ENCODE measurements around the gene CDC37L1.
"Not testable (repeated sequence)": the region's sequence is repeated elsewhere in the genome, so short reads cannot be mapped to it uniquely, and the experiment has no call there.

The CDC37L1 gene

GRCh38 chr9:4679268-4680172, at the start of gene CDC37L1:
Gene CDC37L1, plus strand, starts transcription at chr9:4679569. Its CDS starts 199 bp downstream, at chr9:4679768.
- peak; percentile 94 for DNase-seq

- no peak for DNase-seq
These were observed 48.5 kb upstream of the CDC37L1 start for GRCh38 chr9:4630836-4631235.

- no peak for DNase-seq
These were observed 40.4 kb upstream of the CDC37L1 start for GRCh38 chr9:4638968-4639367.

- no peak for DNase-seq
These were observed 39.9 kb upstream of the CDC37L1 start for GRCh38 chr9:4639420-4639819.

GRCh38 chr9:4640027-4640426, 39.3 kb upstream of the CDC37L1 start:
- peak; percentile 18 for DNase-seq

- DNase-seq, result no peak
These were observed 37.0 kb upstream of the CDC37L1 start for GRCh38 chr9:4642351-4642750.

- DNase-seq, result no peak
These were observed 25.3 kb upstream of the CDC37L1 start for GRCh38 chr9:4654084-4654483.

GRCh38 chr9:4654538-4654937, 24.8 kb upstream of the CDC37L1 start:
- DNase-seq, result no peak

GRCh38 chr9:4656196-4656595, 23.2 kb upstream of the CDC37L1 start:
- DNase-seq, result not testable (repeated sequence)

GRCh38 chr9:4656621-4657020, 22.7 kb upstream of the CDC37L1 start:
- DNase-seq, result no peak

GRCh38 chr9:4657426-4658159, 21.8 kb upstream of the CDC37L1 start:
- no peak for DNase-seq

GRCh38 chr9:4660665-4661064, 18.7 kb upstream of the CDC37L1 start:
- not testable (repeated sequence) for DNase-seq

- no peak for DNase-seq
These were observed 18.2 kb upstream of the CDC37L1 start for GRCh38 chr9:4661165-4661564.

- DNase-seq, result no peak
These were observed 17.8 kb upstream of the CDC37L1 start for GRCh38 chr9:4661611-4662010.

- DNase-seq, result peak; percentile 89
These were observed 17.0 kb upstream of the CDC37L1 start, which contains the start of gene PLPP6 for GRCh38 chr9:4662108-4662988. Gene PLPP6, plus strand, starts transcription at chr9:4662294. Its CDS starts 82 bp downstream, at chr9:4662376.

GRCh38 chr9:4662989-4663792, 16.2 kb upstream of the CDC37L1 start:
- DNase-seq, result no peak

- DNase-seq, result no peak
These were observed 15.4 kb upstream of the CDC37L1 start for GRCh38 chr9:4663956-4664355.

- peak; percentile 42 for DNase-seq
These were observed 14.0 kb upstream of the CDC37L1 start for GRCh38 chr9:4665357-4665756.

GRCh38 chr9:4666042-4666699, 13.2 kb upstream of the CDC37L1 start, which contains the start of gene SPATA6L:
Gene SPATA6L, minus strand, starts transcription at chr9:4666480. Its CDS starts 230 bp downstream, at chr9:4666250.
- peak; percentile 38 for DNase-seq

- no peak for DNase-seq
These were observed 11.7 kb upstream of the CDC37L1 start for GRCh38 chr9:4667681-4668080.

- DNase-seq, result no peak
These were observed 10.8 kb upstream of the CDC37L1 start for GRCh38 chr9:4668604-4669003.

Measured in NCI-H2081 treated with DMSO at 0.1 percent for 48 hours (cell line).